C4-2B (cell line): ENCODE results near the gene DPYSL4.

Experiments
- ZFX ChIP-seq: fragments of 450-650 bp; IDR thresholded peaks from 2 replicates; pipeline ENCODE4 v1.6.1; 2017
- TF ChIP-seq, protein P1 (sequence below): fragments of 450-650 bp; conservative IDR thresholded peaks from 2 replicates; pipeline ENCODE4 v1.5.1; 2017; ENCODE audit warnings: mild to moderate bottlenecking

DNA sequence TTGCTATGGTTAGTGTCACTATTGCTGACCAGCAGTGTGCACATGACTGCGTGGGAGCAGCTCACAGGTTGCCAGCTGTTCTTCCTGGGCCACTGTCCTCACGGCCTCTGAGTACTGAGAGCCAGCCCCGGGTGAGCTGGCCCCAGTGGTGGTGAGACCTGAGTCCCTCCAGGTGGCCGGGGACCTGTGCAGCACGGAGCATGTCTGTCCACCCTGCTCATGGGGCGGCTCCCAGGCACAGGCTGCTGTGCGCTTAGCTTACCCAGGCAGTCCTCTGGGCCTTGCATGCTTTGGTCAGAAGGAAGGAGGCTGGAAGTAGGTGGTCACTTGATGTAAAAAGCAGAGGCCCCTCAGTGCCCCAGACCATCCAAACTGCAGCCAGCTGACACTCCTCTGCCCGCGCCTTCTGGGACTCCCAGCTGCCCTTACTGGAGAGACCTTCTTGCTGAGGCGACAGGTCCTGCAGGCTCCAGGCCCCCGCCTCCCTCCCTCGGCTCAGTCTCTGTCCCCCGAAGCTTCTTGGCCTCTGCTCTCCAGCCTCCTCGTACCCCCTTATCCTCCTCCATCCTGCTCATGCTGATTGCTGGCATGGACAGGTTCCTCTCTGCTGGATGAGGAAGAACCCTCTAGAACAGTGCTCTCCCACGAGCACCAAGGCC lies 30.9 kb upstream of the DPYSL4 start:
- TF ChIP-seq, protein P1, sequence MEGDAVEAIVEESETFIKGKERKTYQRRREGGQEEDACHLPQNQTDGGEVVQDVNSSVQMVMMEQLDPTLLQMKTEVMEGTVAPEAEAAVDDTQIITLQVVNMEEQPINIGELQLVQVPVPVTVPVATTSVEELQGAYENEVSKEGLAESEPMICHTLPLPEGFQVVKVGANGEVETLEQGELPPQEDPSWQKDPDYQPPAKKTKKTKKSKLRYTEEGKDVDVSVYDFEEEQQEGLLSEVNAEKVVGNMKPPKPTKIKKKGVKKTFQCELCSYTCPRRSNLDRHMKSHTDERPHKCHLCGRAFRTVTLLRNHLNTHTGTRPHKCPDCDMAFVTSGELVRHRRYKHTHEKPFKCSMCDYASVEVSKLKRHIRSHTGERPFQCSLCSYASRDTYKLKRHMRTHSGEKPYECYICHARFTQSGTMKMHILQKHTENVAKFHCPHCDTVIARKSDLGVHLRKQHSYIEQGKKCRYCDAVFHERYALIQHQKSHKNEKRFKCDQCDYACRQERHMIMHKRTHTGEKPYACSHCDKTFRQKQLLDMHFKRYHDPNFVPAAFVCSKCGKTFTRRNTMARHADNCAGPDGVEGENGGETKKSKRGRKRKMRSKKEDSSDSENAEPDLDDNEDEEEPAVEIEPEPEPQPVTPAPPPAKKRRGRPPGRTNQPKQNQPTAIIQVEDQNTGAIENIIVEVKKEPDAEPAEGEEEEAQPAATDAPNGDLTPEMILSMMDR: no peak
- no peak for TF ChIP-seq ZFX
